Stimulated activated CD8-positive, alpha-beta memory T cell treated with anti-CD3 and anti-CD28 coated beads, Interleukin-12 subunit alpha, Interleukin-12 subunit beta, amount 100 ng/mL, for 4 hours (primary cell): ENCODE measurements around the gene ASB1.
A peak's percentile ranks its signal among the peaks of the same experiment; 100 is the strongest.
"Not testable (repeated sequence)": the region's sequence is repeated elsewhere in the genome, so short reads cannot be mapped to it uniquely, and the experiment has no call there.

Source experiments
- DNase-seq: peaks from one replicate; pipeline ENCODE4 v3.0.0-alpha.2; 2020; ENCODE audit warnings: low read depth

The ASB1 gene

GRCh38 chr2:238423561-238424312 is 3.0 kb upstream of the ASB1 start:
- no peak for DNase-seq

- DNase-seq, result no peak
Observed at GRCh38 chr2:238424313-238424700, 2.4 kb upstream of the ASB1 start.

- DNase-seq, result no peak
Observed at GRCh38 chr2:238425505-238425978, 1.2 kb upstream of the ASB1 start.

GRCh38 chr2:238425979-238426567 is 654 bp upstream of the ASB1 start:
- no peak for DNase-seq

GRCh38 chr2:238427435-238428162 is 872 bp downstream of the ASB1 start:
- no peak for DNase-seq

- no peak for DNase-seq
Observed at GRCh38 chr2:238428866-238429265, 2.1 kb downstream of the ASB1 start.

GRCh38 chr2:238430781-238431180 is 4.1 kb downstream of the ASB1 start:
- DNase-seq, result no peak

GRCh38 chr2:238431456-238431855 is 4.7 kb downstream of the ASB1 start:
- no peak for DNase-seq

- no peak for DNase-seq
Observed at GRCh38 chr2:238433300-238433915, 6.7 kb downstream of the ASB1 start.

GRCh38 chr2:238433941-238434845 is 7.5 kb downstream of the ASB1 start:
- no peak for DNase-seq

- DNase-seq, result no peak
Observed at GRCh38 chr2:238434846-238435751, 8.4 kb downstream of the ASB1 start.

- no peak for DNase-seq
Observed at GRCh38 chr2:238435752-238436096, 9.0 kb downstream of the ASB1 start.

GRCh38 chr2:238438856-238439849 is 12.4 kb downstream of the ASB1 start:
- DNase-seq, result peak; percentile 29

GRCh38 chr2:238439917-238440316 is 13.2 kb downstream of the ASB1 start:
- DNase-seq, result no peak

GRCh38 chr2:238440331-238440730 is 13.6 kb downstream of the ASB1 start:
- DNase-seq, result no peak

- DNase-seq, result no peak
Observed at GRCh38 chr2:238440767-238441166, 14.0 kb downstream of the ASB1 start.

- DNase-seq, result no peak
Observed at GRCh38 chr2:238441262-238442114, 14.8 kb downstream of the ASB1 start.

- not testable (repeated sequence) for DNase-seq
Observed at GRCh38 chr2:238442257-238442656, 15.5 kb downstream of the ASB1 start.
